GM21528 (cell line): ENCODE measurements around the gene SLC28A3.

ENCODE experiments used
- ATAC-seq: cut with Tn5 transposase; IDR thresholded peaks from one replicate; pipeline ENCODE4 v1.9.1; 2021; ENCODE audit warnings: mild to moderate bottlenecking, moderate library complexity; ENCODE audit not compliant: unreplicated experiment, low FRiP score

Gene SLC28A3

DNA sequence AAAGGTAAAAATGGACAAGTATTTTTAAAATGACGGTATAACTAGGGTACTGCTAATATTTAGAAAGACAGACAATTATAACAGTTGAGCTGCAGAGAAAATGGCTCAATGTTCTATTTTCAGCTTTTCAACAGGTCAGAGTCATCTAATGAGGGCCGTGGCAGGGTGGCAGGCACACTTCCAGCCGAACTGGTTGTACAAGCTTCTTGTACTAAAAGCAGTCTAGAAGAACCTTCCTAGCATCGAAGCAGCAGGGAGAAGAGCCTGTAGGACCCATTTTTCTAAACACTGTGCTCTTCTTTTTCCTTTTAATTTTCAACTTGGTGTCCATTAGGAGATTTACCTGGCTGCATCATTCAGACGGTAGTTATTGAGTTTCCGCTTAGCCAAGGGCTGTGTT, 85.6 kb downstream of the SLC28A3 start:
- no peak for ATAC-seq

DNA sequence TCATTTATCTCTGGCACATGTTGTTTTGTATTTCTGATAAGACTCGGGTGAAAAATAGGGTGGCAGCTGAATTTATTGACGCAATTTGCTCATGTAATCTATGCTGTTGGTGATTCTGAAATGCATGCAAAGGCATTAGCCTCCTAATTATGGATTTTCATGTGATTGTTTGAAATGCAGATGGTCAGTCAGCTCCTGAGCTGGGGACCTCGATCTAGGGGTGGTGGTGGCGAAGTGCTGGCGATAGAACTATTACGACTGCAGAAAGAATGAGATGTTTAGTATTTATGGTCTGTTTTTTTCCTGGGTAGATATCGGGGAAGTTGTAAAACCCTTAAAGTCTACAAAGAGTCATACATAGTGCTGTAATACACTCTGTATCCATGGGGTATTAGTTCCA, 88.6 kb downstream of the SLC28A3 start:
- no peak for ATAC-seq

DNA sequence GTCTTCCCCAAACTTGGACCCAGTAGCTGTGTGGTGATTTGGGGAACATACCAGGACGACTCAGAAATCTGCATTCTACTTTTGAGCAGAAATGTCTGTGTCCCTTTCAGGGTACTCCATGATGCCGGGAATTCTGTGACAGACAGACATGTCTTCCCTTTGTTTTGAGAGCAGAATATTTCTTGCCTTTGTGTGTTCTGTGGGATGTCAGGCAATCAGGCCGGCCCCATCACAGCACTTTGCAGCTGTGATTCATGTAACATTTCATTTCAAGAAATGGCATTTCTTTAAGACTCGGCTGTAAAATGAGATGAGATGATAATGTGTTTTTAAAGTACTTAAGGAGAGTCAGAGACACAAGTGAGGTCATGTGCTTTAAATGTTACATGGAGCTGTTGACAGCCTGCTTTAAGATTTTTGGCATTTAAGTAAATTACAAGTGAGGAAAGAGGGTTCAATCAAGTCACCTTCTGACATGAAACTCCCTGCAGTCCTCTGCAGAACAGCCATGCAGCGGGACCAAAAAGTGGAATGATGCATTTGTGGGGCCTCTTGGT, 98.7 kb downstream of the SLC28A3 start:
- ATAC-seq, result no peak

DNA sequence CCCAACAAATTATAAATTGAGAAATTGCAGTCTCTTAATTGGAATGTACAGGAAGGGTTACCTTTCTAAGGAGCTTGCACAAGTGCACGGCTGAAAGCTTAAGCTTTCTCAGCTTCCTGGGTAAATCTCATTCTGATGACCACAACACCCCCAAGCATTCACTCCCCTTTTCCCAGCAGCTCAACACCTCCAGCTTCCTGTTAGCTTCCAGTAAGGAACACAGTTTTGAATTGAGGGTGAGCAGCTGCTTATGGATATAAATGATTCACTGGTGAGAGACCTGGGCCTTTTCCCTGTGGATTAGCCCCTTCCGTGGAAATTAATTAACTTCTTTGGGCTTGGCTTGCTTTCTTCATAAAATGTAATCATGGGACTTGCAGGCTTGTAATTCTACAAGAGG, 101.2 kb downstream of the SLC28A3 start:
- no peak for ATAC-seq

DNA sequence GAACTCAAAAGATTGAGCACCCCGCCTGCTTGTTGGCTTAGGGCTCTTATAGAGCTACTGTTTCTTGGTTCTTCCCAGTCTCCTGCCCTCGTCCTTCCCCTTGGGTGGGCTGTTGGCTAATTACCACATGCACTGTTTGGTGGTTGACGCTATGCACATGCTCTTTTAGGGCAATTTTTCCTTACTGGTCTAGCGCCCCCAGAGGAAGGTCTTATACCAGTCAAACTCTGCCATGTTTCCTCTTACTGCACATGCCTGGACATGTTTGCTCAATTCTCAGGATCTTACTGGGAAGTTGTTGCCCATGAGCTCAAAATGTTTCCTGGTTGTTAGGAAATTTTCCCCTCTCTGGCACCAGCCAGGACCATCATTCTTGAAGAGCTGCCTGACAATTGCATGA, 101.9 kb downstream of the SLC28A3 start:
- ATAC-seq, result no peak

DNA sequence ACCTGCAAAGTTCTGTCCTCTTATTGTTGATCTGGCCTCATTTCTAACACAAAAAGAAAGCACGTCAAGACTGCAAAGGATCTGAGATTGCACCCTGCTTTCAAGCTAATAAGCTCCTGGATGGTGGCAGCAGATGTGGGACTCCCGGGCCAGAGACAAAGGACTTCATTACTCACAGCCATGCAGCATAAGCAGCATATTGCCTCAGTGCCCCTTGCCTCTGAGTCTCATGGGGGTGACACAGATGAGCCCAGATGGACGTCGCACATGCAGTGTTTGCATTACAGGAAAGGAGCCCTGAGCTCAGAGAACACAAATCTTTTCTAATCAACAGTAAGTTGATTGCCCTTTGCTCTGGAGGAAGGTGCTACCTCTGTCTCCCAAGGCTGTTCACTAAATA, 105.0 kb downstream of the SLC28A3 start:
- ATAC-seq, result no peak

DNA sequence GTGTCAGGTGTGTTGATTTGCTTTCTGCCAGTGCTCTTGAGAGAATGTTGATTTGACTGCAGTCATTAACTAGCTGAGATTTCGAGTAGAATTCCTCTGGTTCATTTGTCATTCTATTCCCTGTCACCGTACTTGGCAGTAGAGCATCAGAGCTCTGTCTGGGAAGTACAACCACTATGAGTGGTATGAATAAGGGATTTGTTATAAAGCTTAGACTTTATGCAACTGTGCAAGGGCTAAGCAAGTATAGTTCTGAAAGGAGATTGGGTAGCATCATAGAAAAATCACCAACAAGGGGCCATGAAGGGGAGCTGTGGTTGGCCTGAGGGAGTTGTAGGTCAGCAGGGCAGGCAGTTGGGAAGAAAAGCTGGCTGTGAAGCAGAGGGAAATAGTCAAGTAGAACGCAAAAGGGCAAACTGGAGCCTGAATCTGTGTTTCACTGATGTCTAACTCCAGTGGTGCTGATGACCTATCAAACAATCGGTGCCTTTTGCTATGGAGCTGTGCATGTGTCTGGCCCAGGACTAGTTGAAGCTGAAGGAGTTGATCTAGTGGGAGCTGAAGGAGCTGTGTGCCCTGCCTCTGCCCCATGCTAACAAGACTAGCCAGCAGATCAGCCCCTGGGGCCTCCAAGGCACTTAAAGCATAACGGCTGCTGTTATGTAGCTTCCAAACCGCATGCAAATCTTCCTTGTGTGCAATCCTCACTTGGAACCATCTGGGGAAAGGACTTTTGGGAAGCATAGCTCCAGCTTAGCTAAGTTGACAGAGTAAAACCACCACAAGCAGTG, 110.0 kb downstream of the SLC28A3 start:
- no peak for ATAC-seq

DNA sequence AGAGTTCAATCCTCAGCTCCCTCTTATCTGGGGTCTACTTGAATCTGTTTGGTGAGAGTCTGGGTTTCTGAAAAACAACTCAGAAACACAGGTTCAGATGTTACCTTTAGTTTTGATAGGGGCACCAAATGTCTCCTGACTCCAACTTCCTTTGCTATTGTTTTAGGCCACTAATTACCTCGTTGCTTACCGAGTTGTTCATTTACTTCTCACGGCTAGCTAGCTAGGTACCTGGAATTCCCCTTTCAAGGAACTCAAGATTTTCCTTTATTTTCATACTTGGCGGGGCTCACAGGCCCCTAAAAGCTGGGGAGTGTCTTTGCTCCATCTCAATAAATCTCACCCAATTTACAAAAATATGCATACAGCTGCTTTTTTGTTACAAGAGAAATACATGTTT, 111.4 kb downstream of the SLC28A3 start:
- ATAC-seq, result no peak

DNA sequence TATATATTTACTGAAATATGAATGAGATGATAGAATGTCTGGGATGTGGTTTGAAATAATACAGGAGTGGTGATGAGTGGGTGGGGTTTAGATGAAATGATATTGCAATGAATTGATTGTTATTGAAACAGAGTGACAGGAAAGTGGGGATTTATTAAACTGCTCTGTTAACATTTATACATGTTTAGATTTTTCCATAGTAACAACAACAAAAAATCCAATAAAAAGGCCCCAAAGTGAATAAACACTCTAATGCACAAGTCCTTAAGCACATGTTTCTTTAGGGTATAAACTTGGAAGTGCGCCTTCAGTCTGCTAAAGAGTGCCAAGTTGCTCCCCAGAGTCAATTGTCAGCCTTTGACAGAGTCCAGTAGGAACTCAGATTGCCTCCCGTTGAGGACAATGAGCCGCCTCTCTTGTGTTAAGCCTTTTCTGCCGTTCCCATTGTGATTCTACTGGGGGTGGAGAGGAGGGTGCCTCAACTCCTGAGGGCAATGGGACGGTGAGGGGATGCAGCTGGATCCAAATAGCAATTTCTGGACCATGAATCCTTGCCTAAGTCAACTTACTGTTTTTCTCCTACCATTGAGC, 112.3 kb downstream of the SLC28A3 start:
- no peak for ATAC-seq

DNA sequence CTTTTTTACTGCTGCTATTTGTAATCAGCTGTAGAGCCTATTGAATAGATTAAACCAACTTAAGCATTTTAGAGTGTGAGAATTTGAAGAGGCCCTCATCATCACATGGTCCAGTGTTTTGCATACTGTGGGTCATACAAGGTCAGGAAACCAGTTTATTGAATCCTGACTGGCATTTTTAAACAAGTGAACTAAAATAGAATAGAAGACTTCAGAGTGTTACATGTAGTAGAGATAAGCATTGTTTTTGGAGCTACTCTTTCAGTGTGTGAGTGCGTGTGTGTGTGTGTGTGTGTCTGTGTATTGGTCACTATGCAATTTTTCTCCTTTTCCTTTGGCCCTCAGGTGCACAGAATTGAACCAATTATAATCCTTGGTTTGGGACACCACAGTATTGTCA, 114.4 kb downstream of the SLC28A3 start:
- no peak for ATAC-seq
